Activated effector memory CD4-positive, alpha-beta T cell treated with Interleukin-2 at 50 U/mL for 16 hours (primary cell): ENCODE data around the gene PGS1.

Experiments used
- DNase-seq: peaks from one replicate; pipeline ENCODE4 v3.0.0-alpha.2; 2020

Gene PGS1

DNA sequence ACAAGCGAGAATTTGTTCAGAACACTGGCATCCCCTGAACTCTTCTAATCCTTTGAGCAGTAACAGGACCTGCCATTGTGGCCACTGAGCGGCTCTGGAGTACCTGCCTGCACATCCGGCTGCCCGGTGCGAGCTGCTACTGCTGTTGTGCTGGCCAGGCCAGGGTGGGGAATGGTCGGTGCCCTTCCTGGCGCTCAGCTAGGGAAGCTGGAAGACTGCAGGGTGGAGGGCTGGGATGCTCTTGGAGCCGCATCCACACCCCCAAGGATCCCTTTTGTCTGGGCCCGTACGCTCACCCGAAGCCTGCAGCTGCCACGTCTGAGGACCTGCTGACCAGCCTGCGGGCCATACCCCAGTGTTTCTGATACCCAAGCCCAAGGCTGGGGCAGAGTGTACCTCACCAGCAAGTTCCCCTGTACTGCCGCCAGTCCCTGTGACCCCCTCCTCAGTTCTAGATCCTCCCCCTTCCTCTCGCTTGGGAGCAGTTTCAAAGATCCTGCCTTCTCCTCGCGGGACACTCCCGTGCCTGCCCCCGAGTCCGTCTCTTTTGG is 49.7 kb downstream of the PGS1 start:
- DNase-seq, result no peak

DNA sequence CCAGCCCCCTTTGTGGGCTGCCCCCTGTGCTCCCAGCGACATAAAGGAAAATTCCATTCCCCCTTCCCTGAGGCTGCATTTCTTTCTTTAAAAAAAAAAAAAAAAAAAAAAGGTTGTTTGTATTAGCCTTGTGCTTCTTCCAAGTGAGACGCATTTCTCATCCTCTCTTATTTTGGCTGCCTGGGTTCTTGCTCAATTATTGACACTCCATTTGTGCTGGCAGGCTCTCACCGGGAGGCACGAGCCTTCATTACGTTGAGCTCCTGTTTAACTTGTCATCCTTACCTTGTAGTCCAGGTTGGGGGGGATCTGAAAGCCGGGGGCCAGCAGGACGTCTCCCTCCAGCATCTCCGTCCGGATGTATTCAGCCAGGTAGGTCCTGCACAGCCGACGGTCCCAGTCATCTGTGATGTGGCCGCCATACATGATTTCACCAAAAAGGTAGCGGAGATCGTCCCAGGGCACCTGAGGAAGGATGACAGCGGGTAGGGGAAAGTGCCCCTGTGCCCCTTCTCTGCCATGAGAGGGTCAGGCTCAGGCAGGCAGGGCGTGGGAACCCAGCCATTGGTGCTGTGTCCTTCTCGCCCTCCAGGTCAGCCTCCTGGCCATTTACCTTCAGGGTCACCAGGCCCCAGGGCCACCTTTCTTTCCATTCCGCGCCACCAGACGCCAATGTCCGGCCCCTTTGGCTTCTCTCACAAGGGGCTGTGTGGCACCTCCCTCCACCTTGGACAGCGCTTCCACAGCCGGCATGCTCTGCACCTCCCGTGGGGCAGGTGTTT is 50.6 kb downstream of the PGS1 start:
- no peak for DNase-seq

DNA sequence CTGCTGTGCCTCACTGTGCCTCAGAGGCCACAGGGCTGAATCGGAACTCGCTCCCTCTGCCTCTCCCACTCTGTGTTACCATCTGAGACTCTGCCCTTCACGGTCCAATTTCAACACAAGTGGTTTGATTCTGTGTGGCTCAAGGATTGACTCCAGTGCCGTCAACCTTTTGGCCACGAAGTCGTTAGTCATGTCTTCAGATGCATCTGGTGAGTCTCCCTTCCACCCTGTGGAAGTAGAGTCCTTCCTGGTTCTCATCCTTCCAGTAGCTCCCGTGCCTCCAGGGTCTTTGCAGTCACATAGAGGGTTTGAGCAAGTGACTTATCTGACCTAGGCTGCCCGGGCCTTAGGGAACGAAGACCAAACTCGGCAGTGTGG is 51.2 kb downstream of the PGS1 start:
- no peak for DNase-seq

DNA sequence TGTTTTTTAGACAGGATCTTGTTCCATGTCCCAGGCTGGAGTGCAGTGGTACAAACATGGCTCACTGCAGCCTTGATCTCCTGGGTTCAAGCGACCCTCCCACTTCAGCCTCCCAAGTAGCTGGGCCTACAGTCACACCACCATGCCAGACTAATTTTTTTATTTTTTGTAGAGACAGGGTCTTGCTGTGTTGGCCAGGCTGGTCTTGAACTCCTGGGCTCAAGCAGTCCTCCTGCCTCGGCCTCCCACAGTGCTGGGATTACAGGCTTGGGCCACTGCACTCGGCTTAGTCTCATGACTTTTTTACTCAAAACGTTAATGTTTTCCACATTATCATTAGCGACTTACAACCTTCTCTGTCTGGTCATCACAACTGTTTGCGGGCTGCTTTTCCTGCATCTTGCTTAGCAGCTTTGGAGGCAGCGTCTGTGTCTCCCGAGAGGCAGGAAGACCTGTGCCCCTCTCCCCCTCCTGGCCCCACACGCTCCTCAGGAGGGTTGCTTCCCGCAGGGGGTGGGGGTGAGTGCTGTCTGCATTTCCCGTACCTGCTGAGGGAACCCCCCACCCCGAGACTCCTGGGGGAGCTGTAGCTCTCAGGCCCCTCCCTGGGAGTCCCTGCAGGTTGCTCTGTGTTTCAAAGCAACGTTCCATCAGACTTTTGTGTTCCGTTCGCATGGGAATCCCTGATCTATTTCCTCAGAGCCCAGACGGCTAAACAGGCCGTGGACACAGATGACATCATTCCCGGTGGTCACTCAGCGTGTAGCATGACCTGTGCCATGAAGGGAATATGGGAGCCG is 52.6 kb downstream of the PGS1 start:
- no peak for DNase-seq

DNA sequence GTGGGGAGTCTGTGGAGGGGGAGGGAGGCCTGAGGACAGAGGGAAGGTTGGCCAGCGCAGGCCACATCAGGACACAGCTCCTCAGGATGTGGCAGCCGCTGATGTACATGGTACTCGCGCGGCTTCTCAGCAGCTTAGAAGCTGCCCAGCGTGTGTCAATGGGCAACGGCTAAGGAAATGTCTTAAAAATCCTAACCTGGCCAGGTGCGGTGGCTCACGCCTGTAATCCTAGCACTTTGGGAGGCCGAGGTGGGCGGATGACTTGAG is 53.2 kb downstream of the PGS1 start:
- no peak for DNase-seq

DNA sequence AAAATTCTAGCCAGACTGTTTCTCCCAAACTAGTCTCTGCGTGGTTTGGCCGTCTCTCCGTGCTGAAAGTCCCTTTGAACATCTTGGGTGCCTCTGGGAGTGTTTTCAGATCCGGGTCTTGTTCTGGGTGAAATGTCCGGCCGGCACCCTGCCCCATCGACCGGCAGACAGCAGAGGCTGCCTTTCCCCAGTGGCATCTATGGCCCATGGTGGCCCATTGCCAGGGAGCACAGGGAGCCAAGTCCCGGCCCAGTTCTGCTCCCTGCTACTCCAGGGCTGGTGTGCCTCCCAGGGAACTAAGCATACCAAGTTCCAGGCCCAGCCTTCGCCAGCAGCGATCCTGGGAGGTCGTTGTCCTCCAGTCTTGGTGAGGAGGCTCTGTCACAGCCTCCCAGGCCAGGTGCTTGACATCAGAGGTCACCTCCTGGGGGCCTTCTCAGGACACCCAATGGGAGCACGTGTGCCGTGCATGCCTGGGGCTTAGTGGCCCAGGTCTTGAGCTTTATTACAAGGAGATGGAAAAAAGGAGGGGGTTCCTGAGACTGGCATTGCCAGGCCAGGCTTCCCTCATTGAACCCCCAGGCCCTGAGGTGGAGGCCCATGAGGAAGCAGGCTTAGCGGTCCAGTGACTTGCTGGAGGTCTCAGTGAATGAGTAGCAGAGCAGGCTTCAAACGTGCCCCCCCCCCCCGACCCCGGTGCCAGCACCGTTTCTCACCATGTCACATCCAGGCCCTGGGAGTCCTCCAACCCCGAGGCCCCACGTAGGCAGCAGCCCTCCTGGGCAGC is 54.0 kb downstream of the PGS1 start:
- no peak for DNase-seq

DNA sequence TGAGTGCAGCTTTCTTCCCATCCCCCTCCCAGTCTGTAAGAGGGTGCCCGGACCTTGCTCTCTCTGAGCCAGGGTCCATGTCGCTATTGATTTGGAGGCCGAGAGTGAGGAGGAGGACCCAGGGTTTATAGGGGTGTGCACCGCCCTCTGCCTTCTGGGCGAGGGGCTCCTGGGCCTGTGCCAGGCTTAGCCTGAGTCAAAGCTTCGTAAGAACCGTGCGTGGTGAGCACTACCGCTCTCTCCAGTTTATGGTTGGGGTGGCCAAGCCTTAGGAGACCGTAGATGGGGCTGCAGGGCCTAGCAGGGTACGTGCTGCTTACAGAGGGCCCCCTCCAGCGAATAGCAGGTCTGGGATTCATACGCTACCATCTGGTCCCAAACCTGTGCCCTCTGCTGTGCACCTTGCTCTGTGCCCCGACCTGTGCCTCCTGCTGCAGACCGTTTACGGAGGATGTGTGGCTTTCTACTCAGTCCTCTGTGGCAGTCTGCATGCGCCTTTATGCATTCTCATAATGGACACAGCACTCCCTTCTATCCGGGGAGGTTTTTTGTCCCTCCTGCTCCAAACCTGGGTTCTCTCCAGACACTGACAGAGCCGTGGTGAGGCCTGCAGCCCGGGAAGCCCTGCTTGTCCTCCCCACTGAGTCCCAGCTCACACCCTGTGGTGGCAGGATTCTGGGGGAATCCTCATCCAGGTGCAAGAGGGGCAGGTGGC is 54.7 kb downstream of the PGS1 start:
- no peak for DNase-seq

DNA sequence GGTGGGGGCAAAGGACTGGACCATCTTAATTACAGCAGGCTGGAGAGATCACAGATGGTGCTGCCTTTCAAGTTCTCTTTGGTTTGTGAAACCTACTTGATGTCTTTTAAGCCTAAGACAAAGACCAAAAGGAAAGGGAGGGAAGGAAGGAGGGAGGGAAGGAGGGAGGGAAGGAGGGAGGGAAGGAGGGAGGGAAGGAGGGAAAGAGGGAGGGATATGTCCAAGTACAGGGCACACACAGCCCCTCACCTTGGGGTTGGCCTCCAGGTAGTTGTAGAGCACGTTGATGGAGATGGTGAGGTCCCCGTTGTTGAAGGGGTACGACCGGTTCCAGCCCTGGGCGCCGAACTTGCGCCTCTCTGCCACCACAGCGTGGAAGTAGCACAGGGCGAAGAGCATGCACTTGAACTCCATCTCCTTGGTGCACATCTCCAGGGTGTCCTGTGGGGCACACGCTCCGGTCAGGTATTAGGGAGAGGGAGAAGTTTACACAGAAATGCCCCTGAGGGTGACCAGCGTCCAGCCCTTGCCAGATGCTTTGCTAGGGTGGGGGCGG is 55.4 kb downstream of the PGS1 start:
- no peak for DNase-seq

DNA sequence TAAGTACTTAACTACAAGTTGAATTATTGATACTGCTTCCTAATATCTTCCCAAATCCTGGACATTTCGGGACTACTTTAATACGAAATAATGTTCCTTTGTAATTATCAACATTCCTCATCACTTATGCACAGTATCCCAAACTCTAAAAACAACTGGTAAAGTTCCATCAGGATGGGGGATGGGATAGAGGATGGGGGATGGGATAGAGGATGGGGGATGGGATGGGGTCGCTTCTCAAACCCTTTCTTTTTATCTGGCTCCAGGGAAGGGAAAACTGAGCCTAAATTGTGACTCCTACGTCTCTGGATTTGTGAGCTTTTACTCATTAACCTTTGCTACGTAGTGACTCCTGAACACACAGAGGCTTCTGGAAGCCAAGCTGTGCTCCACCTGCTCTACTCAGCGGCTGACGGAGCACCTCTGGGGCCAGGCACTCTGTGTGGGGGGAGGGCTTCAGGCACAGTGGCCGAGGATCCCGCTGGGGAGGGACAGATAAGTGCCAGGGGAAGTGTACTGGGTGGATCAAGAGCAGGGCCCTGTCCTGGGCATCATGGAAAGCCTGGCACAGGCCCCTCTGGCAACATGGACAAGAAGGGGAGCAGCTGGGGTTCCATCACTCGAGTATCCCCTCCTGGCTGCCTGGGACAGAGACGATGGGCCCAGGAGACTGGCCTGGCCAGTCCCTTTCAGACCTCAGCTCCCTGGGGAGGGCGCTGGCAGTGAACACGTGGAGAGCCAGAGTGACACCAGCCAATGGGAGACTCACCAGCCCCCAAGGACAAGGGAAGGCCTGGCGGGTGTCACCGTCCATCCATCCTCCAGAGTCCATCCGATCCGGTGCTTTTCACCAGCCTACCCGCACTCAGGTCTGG is 56.2 kb downstream of the PGS1 start:
- DNase-seq, result no peak

DNA sequence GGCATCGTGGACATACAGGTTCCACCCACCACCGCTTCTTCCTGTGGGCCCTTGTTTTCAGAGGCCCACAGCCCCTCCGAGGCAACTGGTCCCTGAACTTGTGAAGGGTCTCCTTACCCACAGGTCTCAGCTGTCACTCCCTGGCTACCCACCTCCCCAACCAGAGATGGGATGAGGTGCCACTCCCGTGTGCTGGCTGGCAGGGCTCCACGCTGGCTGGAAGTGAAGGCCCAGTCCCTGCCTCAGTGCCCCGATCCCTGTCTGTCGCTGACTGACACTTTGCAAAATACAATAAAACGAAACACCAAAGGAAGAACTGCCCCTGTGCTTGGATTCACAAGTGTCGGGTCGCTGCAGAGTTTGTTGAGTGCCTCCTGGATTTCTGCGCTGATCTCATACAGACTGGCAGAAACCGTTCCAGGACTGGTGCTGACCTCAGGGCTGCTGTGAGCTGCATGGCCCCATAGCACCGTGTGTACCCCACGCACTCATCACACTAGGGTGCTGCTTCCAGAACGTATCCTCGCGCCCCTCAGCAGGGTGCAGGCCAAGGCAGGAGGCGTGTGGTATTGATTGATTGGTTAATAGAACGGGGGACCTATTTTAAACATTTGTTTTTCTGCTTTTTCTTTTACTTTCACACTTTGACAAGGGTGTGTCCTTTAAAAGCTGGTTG is 57.0 kb downstream of the PGS1 start:
- no peak for DNase-seq

DNA sequence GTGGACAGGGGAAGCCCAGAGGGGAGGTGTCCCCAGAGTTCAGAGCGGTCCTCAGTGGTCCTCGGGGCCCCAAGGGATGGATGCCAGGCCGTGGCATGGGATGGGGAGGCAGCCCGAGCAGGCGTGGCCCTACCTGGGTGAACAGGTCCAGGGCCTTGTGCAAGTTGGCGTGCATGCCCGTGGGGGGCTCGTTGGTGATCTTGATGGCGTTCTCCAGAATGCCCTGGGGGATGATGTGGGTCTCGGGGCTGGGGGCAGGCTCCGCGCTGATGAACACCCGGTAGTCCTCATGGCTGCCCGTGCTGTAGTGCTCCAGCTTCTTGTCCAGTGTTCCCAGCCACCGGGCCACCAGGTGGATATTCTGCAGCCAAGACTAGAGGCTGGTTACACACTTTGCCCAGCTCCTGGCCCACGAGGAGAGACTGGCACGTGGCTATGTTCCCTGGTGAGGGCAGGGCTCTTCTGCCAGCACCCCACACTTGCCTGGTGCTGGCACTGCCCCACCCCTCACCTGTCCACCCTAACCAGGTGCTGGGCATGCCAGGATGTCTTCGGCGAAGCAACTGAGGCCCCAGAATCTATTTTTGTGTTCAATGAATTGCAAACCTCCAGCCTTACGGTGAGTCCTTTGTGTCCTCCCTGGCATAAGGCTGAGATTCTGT is 59.2 kb downstream of the PGS1 start:
- DNase-seq, result no peak

DNA sequence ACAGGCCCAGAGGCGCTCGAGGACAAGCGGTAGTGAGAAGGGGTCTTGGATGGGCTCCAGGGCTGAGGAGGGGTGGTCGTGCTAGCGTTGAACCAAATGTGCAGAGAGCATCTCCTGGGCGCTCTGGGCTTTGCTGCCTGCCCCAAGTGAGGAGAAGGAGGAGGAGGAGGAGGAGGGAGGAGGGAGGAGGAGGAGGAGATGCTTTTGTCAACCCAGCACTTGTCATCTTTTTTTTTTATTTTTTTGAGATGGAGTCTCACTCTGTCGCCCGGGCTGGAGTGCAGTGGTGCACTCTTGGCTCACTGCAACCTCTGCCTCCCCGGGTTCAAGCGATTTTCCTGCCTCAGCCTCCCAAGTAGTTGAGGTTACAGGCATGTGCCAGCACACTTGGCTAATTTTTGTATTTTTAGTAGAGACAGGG is 59.8 kb downstream of the PGS1 start:
- no peak for DNase-seq

DNA sequence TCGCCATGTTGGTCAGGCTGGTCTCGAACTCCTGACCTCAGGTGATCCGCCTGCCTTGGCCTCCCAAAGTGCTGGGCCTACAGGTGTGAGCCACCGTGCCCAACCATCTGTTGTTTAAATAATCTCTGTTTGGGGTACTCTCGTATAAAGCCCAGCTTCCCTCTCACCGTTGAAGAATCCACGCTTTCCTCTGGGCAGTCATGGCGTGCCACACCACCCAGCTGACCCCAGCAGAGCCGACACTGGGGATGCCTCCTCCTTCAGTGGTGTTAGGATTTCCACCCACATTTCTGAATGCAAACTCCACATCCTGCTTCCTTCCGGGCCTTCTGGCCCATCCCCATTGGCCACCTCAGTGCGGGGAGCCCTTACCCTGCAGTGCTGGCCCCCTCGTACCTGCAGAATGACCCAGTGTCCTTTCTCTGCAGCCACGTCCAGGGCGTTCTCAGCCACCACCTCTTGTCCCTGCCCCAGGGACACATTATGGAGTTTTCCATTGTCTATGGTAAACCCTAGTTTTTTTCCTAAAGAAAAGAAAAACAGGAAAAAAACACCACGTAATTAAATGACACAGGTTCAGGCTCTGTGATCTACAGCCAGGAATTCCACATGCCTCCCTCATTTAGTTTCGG is 60.4 kb downstream of the PGS1 start:
- no peak for DNase-seq

DNA sequence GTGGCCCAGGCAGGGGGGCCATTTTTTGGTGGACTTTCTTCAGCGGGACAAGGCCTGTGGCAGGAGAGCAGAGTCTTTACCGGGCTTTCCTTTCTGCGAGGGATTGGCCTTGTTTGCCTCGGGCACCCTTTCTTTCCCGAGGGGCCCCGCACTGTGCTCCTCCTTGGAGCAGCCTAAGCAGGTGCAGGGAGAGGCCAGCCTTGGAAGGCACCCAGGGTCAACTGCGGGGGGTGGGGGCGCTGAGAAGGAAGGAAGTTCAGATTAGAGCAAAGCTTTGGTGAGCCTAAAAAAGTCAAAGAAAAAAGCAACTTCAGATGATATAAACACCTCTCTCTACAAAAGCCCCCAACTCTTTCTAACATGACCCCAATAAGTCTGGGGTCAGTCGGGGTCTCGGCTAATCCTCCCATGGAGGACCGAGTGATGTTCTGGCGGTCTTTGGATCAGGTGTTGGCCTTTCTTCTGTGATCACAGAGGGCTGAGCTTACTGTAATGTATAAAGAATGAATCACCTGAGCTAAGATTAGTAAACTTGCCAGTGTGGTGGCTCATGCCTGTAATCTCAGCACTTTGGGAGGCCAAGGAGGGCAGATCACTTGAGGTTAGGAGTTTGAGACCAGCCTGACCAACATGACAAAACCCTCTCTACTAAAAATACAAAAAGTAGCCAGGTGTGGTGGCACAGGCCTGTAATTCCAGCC is 63.0 kb downstream of the PGS1 start:
- DNase-seq, result no peak

DNA sequence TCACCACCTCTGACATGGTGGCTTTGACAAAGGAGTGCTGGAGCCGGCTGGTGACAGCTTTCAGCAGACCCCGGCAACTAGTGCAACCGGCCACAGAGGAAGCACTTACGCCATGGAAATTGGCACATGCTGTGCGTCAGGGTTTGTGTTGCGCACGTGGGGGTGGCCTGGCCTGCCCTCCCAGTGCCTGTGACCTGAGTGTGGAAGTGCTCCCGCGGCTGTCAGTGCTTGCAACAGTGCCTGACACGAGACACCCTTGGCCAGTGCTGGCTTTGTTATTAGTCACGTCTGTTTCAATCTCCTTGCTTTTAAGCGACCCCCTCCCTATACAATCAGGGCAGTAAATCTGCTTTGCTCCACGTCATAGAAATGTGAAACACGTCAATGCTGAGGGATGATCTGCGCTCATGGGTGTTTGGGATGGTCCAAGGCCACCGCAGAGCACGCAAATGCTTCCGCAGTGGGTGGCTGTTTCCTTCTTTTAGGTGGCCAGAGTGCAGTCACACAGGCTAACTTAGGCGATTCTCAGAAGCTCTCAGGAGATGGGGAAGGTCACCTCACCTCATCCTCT is 64.3 kb downstream of the PGS1 start:
- no peak for DNase-seq

DNA sequence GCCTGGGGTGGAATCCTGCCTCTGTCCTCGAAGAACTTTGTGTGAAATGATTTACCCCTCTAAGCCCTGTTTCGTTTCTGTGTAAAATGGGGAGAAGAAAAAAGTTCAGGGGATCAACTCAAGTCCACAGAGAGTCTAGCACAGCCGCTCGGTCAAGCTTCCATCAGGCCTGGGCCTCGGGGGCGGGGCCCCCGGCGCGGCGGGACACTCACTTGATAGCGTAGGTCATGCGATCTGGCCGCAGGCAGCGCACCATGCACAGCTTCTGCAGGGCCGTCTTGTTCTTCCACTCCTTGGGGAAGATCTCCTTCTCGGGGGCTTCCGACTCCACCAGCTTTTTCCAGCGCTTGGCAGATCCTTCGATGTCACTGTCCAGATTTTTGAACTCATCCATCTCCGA is 65.9 kb downstream of the PGS1 start:
- DNase-seq, result no peak

DNA sequence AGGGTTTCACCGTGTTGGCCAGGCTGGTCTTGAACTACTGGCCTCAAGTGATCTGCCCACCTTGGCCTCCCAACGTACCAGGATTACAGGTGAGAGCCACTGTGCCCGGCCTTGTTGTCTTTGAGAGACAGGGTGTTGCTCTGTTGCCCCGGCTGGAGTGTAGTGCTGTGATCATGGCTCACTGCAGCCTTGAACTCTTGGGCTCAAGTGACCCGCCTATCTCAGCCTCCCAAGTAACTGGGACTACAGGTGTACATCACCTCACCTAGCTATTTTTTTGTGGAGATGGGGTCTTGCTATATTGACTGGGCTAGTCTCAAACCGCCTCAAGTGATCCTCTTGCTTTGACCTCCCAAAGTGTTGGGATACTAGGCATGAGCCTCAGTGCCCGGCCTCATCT is 68.4 kb downstream of the PGS1 start:
- no peak for DNase-seq

DNA sequence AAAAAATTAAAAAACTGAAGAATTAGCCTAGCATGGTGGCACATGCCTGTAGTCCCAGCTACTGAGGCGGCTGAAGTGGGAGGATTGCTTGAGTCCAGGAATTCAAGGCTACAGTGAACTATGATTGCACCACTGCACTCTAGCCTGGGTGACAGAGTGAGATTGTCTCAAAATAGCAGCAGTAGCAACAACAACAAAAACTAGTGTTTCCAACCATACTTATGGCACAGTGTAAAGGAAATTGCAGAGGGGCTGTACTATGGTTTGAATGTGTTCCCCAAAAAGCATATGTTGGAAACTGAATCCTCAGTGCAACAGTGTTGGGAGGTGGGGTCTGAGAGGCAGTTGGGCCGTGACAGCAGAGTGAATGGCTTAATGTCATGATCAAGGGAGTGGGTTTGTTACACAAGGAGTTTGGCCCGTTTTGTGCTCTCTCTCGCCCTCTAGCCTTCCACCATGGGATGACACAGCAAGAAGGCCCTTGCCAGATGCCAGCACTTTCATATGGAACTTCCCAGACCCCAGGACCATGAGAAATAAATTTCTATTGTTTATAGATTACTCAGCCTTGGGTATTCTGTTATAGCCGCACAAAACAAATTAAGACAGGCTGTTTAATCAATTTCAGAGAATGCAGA is 70.0 kb downstream of the PGS1 start:
- no peak for DNase-seq
